ENCODE data around the gene SIRPB1.
"Not testable (repeated sequence)": the region's sequence is repeated elsewhere in the genome, so short reads cannot be mapped to it uniquely, and the experiment has no call there.

GRCh38 chr20:1576003-1576402, 43.8 kb downstream of the SIRPB1 start:
- TF ChIP-seq, protein P1, sequence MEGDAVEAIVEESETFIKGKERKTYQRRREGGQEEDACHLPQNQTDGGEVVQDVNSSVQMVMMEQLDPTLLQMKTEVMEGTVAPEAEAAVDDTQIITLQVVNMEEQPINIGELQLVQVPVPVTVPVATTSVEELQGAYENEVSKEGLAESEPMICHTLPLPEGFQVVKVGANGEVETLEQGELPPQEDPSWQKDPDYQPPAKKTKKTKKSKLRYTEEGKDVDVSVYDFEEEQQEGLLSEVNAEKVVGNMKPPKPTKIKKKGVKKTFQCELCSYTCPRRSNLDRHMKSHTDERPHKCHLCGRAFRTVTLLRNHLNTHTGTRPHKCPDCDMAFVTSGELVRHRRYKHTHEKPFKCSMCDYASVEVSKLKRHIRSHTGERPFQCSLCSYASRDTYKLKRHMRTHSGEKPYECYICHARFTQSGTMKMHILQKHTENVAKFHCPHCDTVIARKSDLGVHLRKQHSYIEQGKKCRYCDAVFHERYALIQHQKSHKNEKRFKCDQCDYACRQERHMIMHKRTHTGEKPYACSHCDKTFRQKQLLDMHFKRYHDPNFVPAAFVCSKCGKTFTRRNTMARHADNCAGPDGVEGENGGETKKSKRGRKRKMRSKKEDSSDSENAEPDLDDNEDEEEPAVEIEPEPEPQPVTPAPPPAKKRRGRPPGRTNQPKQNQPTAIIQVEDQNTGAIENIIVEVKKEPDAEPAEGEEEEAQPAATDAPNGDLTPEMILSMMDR (optimal IDR thresholded peaks at IDR 0.05 in 1 of 3, IDR thresholded peaks at IDR 0.05 in 1 of 3, conservative IDR thresholded peaks at IDR 0.05 in 1 of 3; ENCODE audit: extremely low read depth in 1 of 3, insufficient read depth in 2 of 3, low read length in 3 of 3): not testable (repeated sequence)
- not testable (repeated sequence) for TF ChIP-seq EZH2 (IDR thresholded peaks at IDR 0.05; ENCODE audit: low read length)

Measured in keratinocyte (primary cell).